Activated CD4-positive, alpha-beta T cell treated with anti-CD3 and anti-CD28 coated beads, Interleukin-2, amount 10 ng/mL, durations not matched to agents 7 days and 5 days (primary cell): ENCODE data around the gene WDFY2. TPM values are rescaled to one million over a fixed set of nuclear protein-coding genes. Genes with fewer than 3 reads are reported as not detected.

Experiments
- CTCF ChIA-PET: fragments of 350-600 bp; sonication (Branson Sonifier 250); formaldehyde crosslinking; loops from one replicate; lab custom pipeline; 2021; ENCODE audit warnings: antibody characterized with exemption; lab: Charles Lee
- POLR2A ChIA-PET: fragments of 350-600 bp; sonication (Branson Sonifier 250); formaldehyde crosslinking; loops from one replicate; lab custom pipeline; 2021; ENCODE audit warnings: antibody characterized with exemption; lab: Charles Lee
- DNase-seq: peaks from one replicate; pipeline ENCODE4 v3.0.0-alpha.2; 2020
- H3K27ac Mint-ChIP-seq: one replicate; pipeline ENCODE4 v1.8.0; 2021; ENCODE audit warnings: mild to moderate bottlenecking, moderate library complexity, mixed read lengths
- H3K27me3 Mint-ChIP-seq: one replicate; pipeline ENCODE4 v1.8.0; 2021; ENCODE audit warnings: mixed read lengths
- H3K36me3 Mint-ChIP-seq: one replicate; pipeline ENCODE4 v1.8.0; 2021; ENCODE audit warnings: low read depth, mixed read lengths
- H3K4me1 Mint-ChIP-seq: one replicate; pipeline ENCODE4 v1.8.0; 2021; ENCODE audit warnings: mixed read lengths
- H3K4me3 Mint-ChIP-seq: one replicate; pipeline ENCODE4 v1.8.0; 2021; ENCODE audit warnings: mild to moderate bottlenecking, moderate library complexity, mixed read lengths
- H3K9me3 Mint-ChIP-seq: one replicate; pipeline ENCODE4 v1.8.0; 2021; ENCODE audit warnings: mixed read lengths
- total RNA-seq, 2 experiments: library from RNA; stranded (reverse); gene quantifications; one replicate each; pipeline ENCODE4 v1.2.3, GENCODE V29; 2021

WDFY2 gene
- total RNA-seq, 2 experiments from 2014 or later, result 10.9 to 12.6 TPM

DNA sequence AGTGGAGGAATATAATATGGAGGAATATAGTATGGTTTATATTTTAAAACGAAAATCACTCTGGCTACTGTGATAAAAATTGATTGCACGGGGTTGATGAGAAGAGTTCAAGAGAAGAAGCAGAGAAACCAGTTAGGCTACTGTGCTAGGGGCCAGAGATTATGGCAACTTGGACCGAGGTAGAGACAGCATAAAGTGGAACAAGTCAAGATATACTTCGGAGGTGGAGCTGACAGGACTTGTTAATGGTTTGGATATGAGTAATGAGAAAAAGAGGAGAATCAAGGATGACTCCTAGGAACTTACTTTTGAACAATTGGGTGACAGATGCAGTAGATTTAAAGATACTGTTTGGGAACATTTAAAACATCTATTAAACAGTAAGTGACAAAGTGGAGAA lies 6.6 kb upstream of the WDFY2 start:
- Mint-ChIP-seq H3K36me3 (no peaks in the 10 kb centered on the region), H3K27me3 (peaks cover 11% of the 10 kb centered on the region), H3K4me1 (no peaks in the 10 kb centered on the region), H3K4me3 (no peak overlapping the region), H3K27ac (no peak overlapping the region), H3K9me3 (no peaks in the 10 kb centered on the region)
- ChIA-PET CTCF (interaction anchor here (1.0 kb wide), 1 partner anchor 220 kb away, joined by 6 read pairs; no protein-coding TSS in a partner anchor), POLR2A (no interaction called here)
- no peak for DNase-seq

GRCh38 chr13:51579676-51580075 lies 4.6 kb upstream of the WDFY2 start:
- DNase-seq, result no peak
- no peak overlapping the region for H3K27ac Mint-ChIP-seq
- ChIA-PET CTCF (no interaction called here), POLR2A (no interaction called here)
- no peaks in the 10 kb centered on the region for H3K36me3 Mint-ChIP-seq
- no peak overlapping the region for H3K4me3 Mint-ChIP-seq
- H3K9me3 Mint-ChIP-seq, result no peaks in the 10 kb centered on the region
- H3K27me3 Mint-ChIP-seq, result peaks cover 11% of the 10 kb centered on the region
- peaks cover 7% of the 10 kb centered on the region for H3K4me1 Mint-ChIP-seq

GRCh38 chr13:51581148-51581820 lies 3.0 kb upstream of the WDFY2 start:
- Mint-ChIP-seq H3K4me3 (no peak overlapping the region), H3K27ac (no peak overlapping the region), H3K36me3 (peaks cover 6% of the 10 kb centered on the region), H3K27me3 (peaks cover 11% of the 10 kb centered on the region), H3K4me1 (peaks cover 16% of the 10 kb centered on the region), H3K9me3 (no peaks in the 10 kb centered on the region)
- POLR2A ChIA-PET, result interaction anchor here (0.6 to 0.8 kb wide), 2 partner anchors 61 to 128 kb away, joined by 3 to 5 read pairs; no protein-coding TSS in a partner anchor
- CTCF ChIA-PET, result interaction anchor here (0.6 to 1.3 kb wide), 2 partner anchors 27 to 64 kb away, joined by 3 read pairs; no protein-coding TSS in a partner anchor
- DNase-seq, result no peak

GRCh38 chr13:51583469-51583874 lies 790 bp upstream of the WDFY2 start:
- H3K27ac Mint-ChIP-seq, result peak overlapping the region; percentile 98
- H3K4me1 Mint-ChIP-seq, result peaks cover 26% of the 10 kb centered on the region
- H3K27me3 Mint-ChIP-seq, result peaks cover 5% of the 10 kb centered on the region
- H3K36me3 Mint-ChIP-seq, result peaks cover 6% of the 10 kb centered on the region
- peak overlapping the region; percentile 91 for H3K4me3 Mint-ChIP-seq
- DNase-seq, result no peak
- CTCF ChIA-PET, result interaction anchor here (0.5 to 1.1 kb wide), 4 partner anchors 12 to 226 kb away, joined by 3 to 4 read pairs (median 3); no protein-coding TSS in a partner anchor
- POLR2A ChIA-PET, result interaction anchor here (0.6 kb wide), 1 partner anchor 130 kb away, joined by 3 read pairs; the partner anchor contains the start of gene INTS6
- H3K9me3 Mint-ChIP-seq, result no peaks in the 10 kb centered on the region

DNA sequence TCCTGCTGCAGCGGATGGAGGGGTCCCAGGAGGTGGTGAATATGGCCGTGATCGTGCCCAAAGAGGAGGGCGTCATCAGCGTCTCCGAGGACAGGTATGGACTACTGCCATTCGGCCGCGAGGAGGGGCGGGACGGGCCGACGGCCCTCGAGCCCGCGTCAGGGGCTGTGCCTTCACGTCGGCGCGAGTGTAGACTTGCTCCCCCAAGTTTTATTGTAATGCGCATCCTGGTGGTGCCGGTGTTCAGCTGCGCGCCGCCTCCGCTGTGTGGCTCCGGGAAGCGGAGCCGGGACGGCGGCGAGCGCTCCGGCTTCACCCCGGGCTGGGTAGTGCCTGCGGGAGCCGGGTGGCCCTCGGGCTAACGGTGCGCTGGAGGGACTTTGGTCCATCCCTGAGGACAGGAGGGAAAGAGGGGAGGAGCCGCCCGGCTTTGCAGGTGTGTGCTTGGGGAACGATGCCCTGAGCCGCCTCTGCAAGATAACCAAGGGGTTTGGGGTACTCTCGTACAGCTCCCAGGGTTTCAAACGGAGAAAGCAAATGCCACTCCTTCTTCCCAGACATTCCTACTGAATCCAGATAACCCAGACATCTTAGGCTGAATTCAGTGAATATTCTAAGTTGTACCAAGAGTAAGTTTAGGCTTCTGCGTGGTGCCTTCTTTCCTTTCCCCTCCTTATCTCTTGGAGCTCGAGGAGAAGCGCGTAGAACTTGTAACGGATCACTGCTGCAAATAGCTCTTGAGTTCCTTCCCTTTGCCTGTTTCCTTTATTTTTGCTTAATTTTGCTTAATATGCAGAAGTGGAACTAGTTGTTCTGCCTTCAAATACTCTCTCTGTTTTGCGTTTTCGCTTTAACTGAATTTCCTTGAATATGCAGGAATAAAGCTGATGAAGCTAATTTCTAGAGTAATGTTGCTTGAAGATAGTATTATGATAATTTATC lies 740 bp downstream of the WDFY2 start:
- ChIA-PET POLR2A (interaction anchor here (1.0 kb wide), 1 partner anchor 132 kb away, joined by 6 read pairs; no protein-coding TSS in a partner anchor), CTCF (interaction anchor here (1.3 to 1.7 kb wide), 3 partner anchors 10 to 226 kb away, joined by 3 to 4 read pairs (median 3); no protein-coding TSS in a partner anchor)
- peak overlapping the region; percentile 98 for H3K27ac Mint-ChIP-seq
- peak; percentile 82 for DNase-seq
- H3K27me3 Mint-ChIP-seq, result peaks cover 3% of the 10 kb centered on the region
- H3K4me1 Mint-ChIP-seq, result peaks cover 38% of the 10 kb centered on the region
- H3K9me3 Mint-ChIP-seq, result no peaks in the 10 kb centered on the region
- H3K4me3 Mint-ChIP-seq, result peak overlapping the region; percentile 91
- peaks cover 6% of the 10 kb centered on the region for H3K36me3 Mint-ChIP-seq

GRCh38 chr13:51585696-51586095 lies 1.4 kb downstream of the WDFY2 start:
- Mint-ChIP-seq H3K4me3 (peak overlapping the region; percentile 91), H3K27me3 (peaks cover 3% of the 10 kb centered on the region), H3K9me3 (no peaks in the 10 kb centered on the region), H3K36me3 (peaks cover 8% of the 10 kb centered on the region), H3K4me1 (peaks cover 45% of the 10 kb centered on the region), H3K27ac (peak overlapping the region; percentile 98)
- CTCF ChIA-PET, result interaction anchor here (1.3 to 1.7 kb wide), 3 partner anchors 9 to 225 kb away, joined by 3 to 4 read pairs (median 3); no protein-coding TSS in a partner anchor
- DNase-seq, result no peak
- POLR2A ChIA-PET, result interaction anchor here (1.0 kb wide), 1 partner anchor 132 kb away, joined by 6 read pairs; no protein-coding TSS in a partner anchor

GRCh38 chr13:51587372-51587771 lies 3.1 kb downstream of the WDFY2 start:
- no peak overlapping the region for H3K4me3 Mint-ChIP-seq
- POLR2A ChIA-PET, result interaction anchor here (1.1 kb wide), 1 partner anchor 134 kb away, joined by 3 read pairs; no protein-coding TSS in a partner anchor

DNA sequence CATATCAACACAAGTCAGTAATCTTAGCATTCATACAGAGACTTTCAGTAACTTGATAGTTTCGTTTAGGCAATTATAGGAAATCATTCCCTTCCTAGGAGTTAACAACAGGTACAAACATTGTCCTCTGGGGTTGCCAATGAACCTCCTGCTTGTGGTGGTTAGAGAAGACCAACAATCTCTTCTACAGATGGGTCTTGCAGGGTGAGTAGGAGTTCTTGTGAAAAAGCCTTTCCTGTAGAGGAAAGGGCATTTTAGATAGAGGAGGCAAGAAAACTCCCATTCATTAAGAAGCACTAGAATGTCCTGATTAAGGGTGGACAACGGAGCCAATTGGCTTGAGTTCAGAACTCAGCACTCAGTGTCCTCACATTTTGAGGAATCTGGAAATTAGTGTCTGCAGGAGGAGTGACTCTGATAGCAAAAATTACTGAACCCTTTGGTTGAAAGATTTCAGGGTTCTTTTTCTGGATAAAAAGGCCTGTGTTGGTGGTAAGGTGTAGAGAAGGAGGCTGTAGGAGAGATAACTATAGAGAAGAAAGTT lies 4.2 kb downstream of the WDFY2 start:
- H3K27ac Mint-ChIP-seq, result no peak overlapping the region
- CTCF ChIA-PET, result no interaction called here
- POLR2A ChIA-PET, result no interaction called here
- peaks cover 49% of the 10 kb centered on the region for H3K4me1 Mint-ChIP-seq
- no peaks in the 10 kb centered on the region for H3K27me3 Mint-ChIP-seq
- peaks cover 8% of the 10 kb centered on the region for H3K36me3 Mint-ChIP-seq
- H3K4me3 Mint-ChIP-seq, result no peak overlapping the region
- DNase-seq, result no peak
- H3K9me3 Mint-ChIP-seq, result no peaks in the 10 kb centered on the region

More at GRCh38 chr13:51587372-51587771, 3.1 kb downstream of the WDFY2 start:
- H3K4me1 Mint-ChIP-seq, result peaks cover 54% of the 10 kb centered on the region
- peaks cover 8% of the 10 kb centered on the region for H3K36me3 Mint-ChIP-seq
- H3K27ac Mint-ChIP-seq, result no peak overlapping the region
- H3K9me3 Mint-ChIP-seq, result no peaks in the 10 kb centered on the region
- CTCF ChIA-PET, result no interaction called here
- H3K27me3 Mint-ChIP-seq, result no peaks in the 10 kb centered on the region
- no peak for DNase-seq

- Mint-ChIP-seq H3K9me3 (no peaks in the 10 kb centered on the region), H3K27me3 (no peaks in the 10 kb centered on the region), H3K36me3 (peaks cover 8% of the 10 kb centered on the region), H3K4me3 (no peak overlapping the region), H3K4me1 (peaks cover 47% of the 10 kb centered on the region), H3K27ac (no peak overlapping the region)
- ChIA-PET CTCF (interaction anchor here (1.2 to 1.4 kb wide), 2 partner anchors 24 to 35 kb away, joined by 4 read pairs; no protein-coding TSS in a partner anchor), POLR2A (no interaction called here)
- no peak for DNase-seq
These were observed 5.5 kb downstream of the WDFY2 start for GRCh38 chr13:51589793-51590192.

GRCh38 chr13:51590231-51590970 lies 6.1 kb downstream of the WDFY2 start:
- POLR2A ChIA-PET, result no interaction called here
- Mint-ChIP-seq H3K27ac (no peak overlapping the region), H3K9me3 (no peaks in the 10 kb centered on the region), H3K36me3 (peaks cover 7% of the 10 kb centered on the region), H3K4me1 (peaks cover 46% of the 10 kb centered on the region), H3K4me3 (no peak overlapping the region), H3K27me3 (no peaks in the 10 kb centered on the region)
- no peak for DNase-seq
- CTCF ChIA-PET, result interaction anchor here (0.6 to 1.4 kb wide), 4 partner anchors 23 to 1411 kb away, joined by 4 read pairs; no protein-coding TSS in a partner anchor

- no peak overlapping the region for H3K4me3 Mint-ChIP-seq
- H3K36me3 Mint-ChIP-seq, result peaks cover 2% of the 10 kb centered on the region
- no peak overlapping the region for H3K27ac Mint-ChIP-seq
- no peaks in the 10 kb centered on the region for H3K27me3 Mint-ChIP-seq
- DNase-seq, result no peak
- peaks cover 39% of the 10 kb centered on the region for H3K4me1 Mint-ChIP-seq
- no peaks in the 10 kb centered on the region for H3K9me3 Mint-ChIP-seq
- POLR2A ChIA-PET, result no interaction called here
- CTCF ChIA-PET, result interaction anchor here (0.6 to 1.4 kb wide), 4 partner anchors 22 to 1411 kb away, joined by 4 read pairs; no protein-coding TSS in a partner anchor
These were observed 6.8 kb downstream of the WDFY2 start for GRCh38 chr13:51590971-51591627.
